ENCODE results near the gene DPP4.

- no peak for TF ChIP-seq CTCF (IDR thresholded peaks at IDR 0.05)
- no peak for TF ChIP-seq EZH2 (IDR thresholded peaks at IDR 0.05)
Observed at GRCh38 chr2:162016080-162016479, 57.9 kb downstream of the DPP4 start.

Data from neural progenitor cell (in vitro differentiated cells).